ENCODE measurements around the gene ADGRF3. TPM values are rescaled to one million over a fixed set of nuclear protein-coding genes. Genes with fewer than 3 reads are reported as not detected.

Gene ADGRF3
- total and polyA plus RNA-seq, 9 of the 15 experiments (the other 6 are each of a cell fraction or from before 2014, with no cell fraction given), result 0.04 to 0.54 (median 0.16) TPM; not detected in 2

GRCh38 chr2:26344581-26345282, 1.9 kb downstream of the ADGRF3 start (continued):
- no peak for TF ChIP-seq ZBTB40 (IDR thresholded peaks at IDR 0.05)
- no peak for TF ChIP-seq ZBTB40 (CRISPR knock-in tag; IDR thresholded peaks at IDR 0.05)
- no peak for TF ChIP-seq PURB (CRISPR knock-in tag; IDR thresholded peaks at IDR 0.05; ENCODE audit: low read depth)
- peak; percentile 91 for TF ChIP-seq CREM (IDR thresholded peaks at IDR 0.05; ENCODE audit: low read depth)
- TF ChIP-seq, protein P1, sequence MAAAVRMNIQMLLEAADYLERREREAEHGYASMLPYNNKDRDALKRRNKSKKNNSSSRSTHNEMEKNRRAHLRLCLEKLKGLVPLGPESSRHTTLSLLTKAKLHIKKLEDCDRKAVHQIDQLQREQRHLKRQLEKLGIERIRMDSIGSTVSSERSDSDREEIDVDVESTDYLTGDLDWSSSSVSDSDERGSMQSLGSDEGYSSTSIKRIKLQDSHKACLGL (CRISPR knock-in tag; IDR thresholded peaks at IDR 0.05; ENCODE audit: borderline replicate concordance, poor library complexity, severe bottlenecking), result no peak
- TF ChIP-seq KLF6 (CRISPR knock-in tag; IDR thresholded peaks at IDR 0.05; ENCODE audit: borderline replicate concordance), result no peak
- peak; percentile 44; the same call in 1 of the 2 replicates for TF ChIP-seq NBN (IDR thresholded peaks at IDR 0.05; ENCODE audit: low read depth)
- TF ChIP-seq, protein P2, sequence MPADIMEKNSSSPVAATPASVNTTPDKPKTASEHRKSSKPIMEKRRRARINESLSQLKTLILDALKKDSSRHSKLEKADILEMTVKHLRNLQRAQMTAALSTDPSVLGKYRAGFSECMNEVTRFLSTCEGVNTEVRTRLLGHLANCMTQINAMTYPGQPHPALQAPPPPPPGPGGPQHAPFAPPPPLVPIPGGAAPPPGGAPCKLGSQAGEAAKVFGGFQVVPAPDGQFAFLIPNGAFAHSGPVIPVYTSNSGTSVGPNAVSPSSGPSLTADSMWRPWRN (IDR thresholded peaks at IDR 0.05; ENCODE audit: low read depth), result no peak
- TF ChIP-seq SIRT6 (IDR thresholded peaks at IDR 0.05; ENCODE audit: low read depth, low read length), result no peak
- peak; percentile 81 for TF ChIP-seq BCOR (IDR thresholded peaks at IDR 0.05)
- no peak for TF ChIP-seq HOMEZ (CRISPR knock-in tag; IDR thresholded peaks at IDR 0.05)
- no peak for TF ChIP-seq PHTF2 (CRISPR knock-in tag; IDR thresholded peaks at IDR 0.05)
- TF ChIP-seq SAFB (IDR thresholded peaks at IDR 0.05; ENCODE audit: borderline replicate concordance, low read depth, low read length), result no peak
- TF ChIP-seq JUN (IDR thresholded peaks at IDR 0.05; ENCODE audit: borderline replicate concordance, low read depth, low read length), result peak; percentile 97
- TF ChIP-seq JUN (CRISPR knock-in tag; IDR thresholded peaks at IDR 0.05; ENCODE audit: borderline replicate concordance), result 0 out of 2 replicates have a peak, but pooled peaks have one; percentile 6
- TF ChIP-seq ZBTB7A (IDR thresholded peaks at IDR 0.05; ENCODE audit: borderline replicate concordance, control insufficient read depth, low read depth, low read length), result no peak
